GM19240 (cell line): ENCODE results near the gene UGT2A2.

Source experiments
- DNase-seq: peaks from one replicate; pipeline ENCODE4 v3.0.0; 2011; ENCODE audit warnings: low spot score; ENCODE audit not compliant: insufficient read length

UGT2A2 gene

GRCh38 chr4:69576251-69576877, 63.1 kb downstream of the UGT2A2 start:
- no peak for DNase-seq

GRCh38 chr4:69568787-69569186, 70.7 kb downstream of the UGT2A2 start:
- no peak for DNase-seq

- no peak for DNase-seq
Measured at GRCh38 chr4:69563424-69563823, 76.0 kb downstream of the UGT2A2 start.

GRCh38 chr4:69549651-69550050, 89.8 kb downstream of the UGT2A2 start:
- no peak for DNase-seq

- no peak for DNase-seq
Measured at GRCh38 chr4:69546134-69546765, 93.2 kb downstream of the UGT2A2 start.
